Measurements from ENCODE around the gene SOX18. TPM values are rescaled to one million over a fixed set of nuclear protein-coding genes. Genes with fewer than 3 reads are reported as not detected.

The SOX18 gene
- total and polyA plus RNA-seq, 2 donors from 2014 or later = 36.5 to 56.7 TPM

- H3K27me3 ChIP-seq (ENCODE audit: control insufficient read depth, insufficient read depth, low read length) = no peaks in the 10 kb centered on the region
- intact Hi-C loops (cut with DNase I) = no loop called here
- H3K4me3 ChIP-seq (ENCODE audit: low read length in 3 of 3) = no peak overlapping the region
- FAIRE-seq = no peak
- no peaks in the 10 kb centered on the region for H3K36me3 ChIP-seq (ENCODE audit: control insufficient read depth in 2 of 3, insufficient read depth in 3 of 3, low read length in 3 of 3)
- no peak for TF ChIP-seq CTCF (IDR thresholded peaks at IDR 0.05; ENCODE audit: borderline replicate concordance, extremely low read depth, insufficient read depth)
- H3K27ac ChIP-seq (ENCODE audit: low read depth in 2 of 2, low read length in 2 of 2) = no peak overlapping the region
- H3K4me1 ChIP-seq (ENCODE audit: control insufficient read depth in 2 of 3, insufficient read depth in 2 of 3, low read depth in 1 of 3, low read length in 3 of 3) = no peaks in the 10 kb centered on the region
- DNase-seq = no peak
- H3K9me3 ChIP-seq (ENCODE audit: control insufficient read depth in 2 of 3, insufficient read depth in 1 of 3, low read length in 3 of 3) = peaks cover 0 to 2% (median 0%) of the 10 kb centered on the region in 3 donors
- no peak overlapping the region for H3K9ac ChIP-seq (ENCODE audit: low read length in 3 of 3)
Observed at GRCh38 chr20:64095927-64096326, 46.5 kb upstream of the SOX18 start.

GRCh38 chr20:64095455-64095854 lies 46.0 kb upstream of the SOX18 start:
- intact Hi-C loops (cut with DNase I) = no loop called here
- no peak overlapping the region for H3K27ac ChIP-seq (ENCODE audit: low read depth in 2 of 2, low read length in 2 of 2)
- no peak for DNase-seq
- no peak overlapping the region for H3K9ac ChIP-seq (ENCODE audit: low read length in 3 of 3)
- no peak overlapping the region for H3K4me3 ChIP-seq (ENCODE audit: low read length in 3 of 3)
- no peaks in the 10 kb centered on the region for H3K27me3 ChIP-seq (ENCODE audit: control insufficient read depth, insufficient read depth, low read length)
- no peak for TF ChIP-seq CTCF (IDR thresholded peaks at IDR 0.05; ENCODE audit: borderline replicate concordance, extremely low read depth, insufficient read depth)
- no peaks in the 10 kb centered on the region for H3K4me1 ChIP-seq (ENCODE audit: control insufficient read depth in 2 of 3, insufficient read depth in 2 of 3, low read depth in 1 of 3, low read length in 3 of 3)
- H3K36me3 ChIP-seq (ENCODE audit: control insufficient read depth in 2 of 3, insufficient read depth in 3 of 3, low read length in 3 of 3) = no peaks in the 10 kb centered on the region
- H3K9me3 ChIP-seq (ENCODE audit: control insufficient read depth in 2 of 3, insufficient read depth in 1 of 3, low read length in 3 of 3) = peaks cover 0 to 2% (median 0%) of the 10 kb centered on the region in 3 donors
- no peak for FAIRE-seq

- Histone ChIP-seq H3K9me3 (ENCODE audit: control insufficient read depth in 2 of 3, insufficient read depth in 1 of 3, low read length in 3 of 3) (peaks cover 0 to 2% (median 0%) of the 10 kb centered on the region in 3 donors), H3K27me3 (ENCODE audit: control insufficient read depth, insufficient read depth, low read length) (no peaks in the 10 kb centered on the region), H3K36me3 (ENCODE audit: control insufficient read depth in 2 of 3, insufficient read depth in 3 of 3, low read length in 3 of 3) (no peaks in the 10 kb centered on the region), H3K4me3 (ENCODE audit: low read length in 3 of 3) (no peak overlapping the region), H3K9ac (ENCODE audit: low read length in 3 of 3) (no peak overlapping the region), H3K27ac (ENCODE audit: low read depth in 2 of 2, low read length in 2 of 2) (no peak overlapping the region), H3K4me1 (ENCODE audit: control insufficient read depth in 2 of 3, insufficient read depth in 2 of 3, low read depth in 1 of 3, low read length in 3 of 3) (no peaks in the 10 kb centered on the region)
- DNase-seq (no peak), FAIRE-seq (no peak)
- TF ChIP-seq CTCF (IDR thresholded peaks at IDR 0.05; ENCODE audit: borderline replicate concordance, extremely low read depth, insufficient read depth) = no peak
- intact Hi-C loops (cut with DNase I) = no loop called here
Observed at GRCh38 chr20:64093013-64093503, 43.6 kb upstream of the SOX18 start.

All from kidney (tissue), 14 donors.